NK-92 treated with Interleukin-12 subunit alpha and Interleukin-12 subunit beta, amount 100 ng/mL, for 24 hours (cell line): ENCODE measurements around the gene NCAN.
"Not testable (repeated sequence)": the region's sequence is repeated elsewhere in the genome, so short reads cannot be mapped to it uniquely, and the experiment has no call there.

ENCODE experiments used
- DNase-seq: peaks from one replicate; lab custom pipeline; 2025; lab: John Stamatoyannopoulos, UW

The NCAN gene

GRCh38 chr19:19224852-19225494, 13.2 kb downstream of the NCAN start:
- no peak for DNase-seq

GRCh38 chr19:19226204-19226603, 14.4 kb downstream of the NCAN start:
- no peak for DNase-seq

- DNase-seq, result no peak
These were observed 14.9 kb downstream of the NCAN start for GRCh38 chr19:19226663-19227062.

DNA sequence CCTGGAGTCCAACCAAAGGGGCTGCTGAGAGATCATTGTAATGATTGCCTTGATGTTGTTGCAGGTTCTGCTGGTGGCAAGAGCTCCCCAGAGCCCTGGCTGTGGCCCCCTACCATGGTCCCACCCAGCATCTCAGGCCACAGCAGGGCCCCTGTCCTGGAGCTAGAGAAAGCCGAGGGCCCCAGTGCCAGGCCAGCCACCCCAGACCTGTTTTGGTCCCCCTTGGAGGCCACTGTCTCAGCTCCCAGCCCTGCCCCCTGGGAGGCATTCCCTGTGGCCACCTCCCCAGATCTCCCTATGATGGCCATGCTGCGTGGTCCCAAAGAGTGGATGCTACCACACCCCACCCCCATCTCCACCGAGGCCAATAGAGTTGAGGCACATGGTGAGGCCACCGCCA, 15.5 kb downstream of the NCAN start:
- DNase-seq, result no peak

DNA sequence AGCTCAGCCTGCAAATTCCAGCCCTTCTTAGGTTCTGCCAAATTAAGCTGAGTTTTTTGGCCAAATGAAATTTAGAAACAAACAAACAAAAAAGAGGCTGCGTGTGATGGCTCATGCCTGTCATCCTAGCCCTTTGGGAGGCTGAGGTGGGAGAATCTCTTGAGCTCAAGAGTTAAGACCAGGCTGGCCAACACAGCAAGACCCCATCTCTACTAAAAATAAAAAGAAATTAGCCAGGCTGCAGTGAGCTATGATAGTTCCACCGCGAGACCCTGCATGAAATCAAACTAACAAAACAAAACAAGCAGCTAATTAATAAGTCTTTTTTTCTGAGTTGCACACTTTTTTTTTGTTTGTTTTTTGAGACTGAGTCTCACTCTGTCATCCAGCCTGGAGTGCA, 17.9 kb downstream of the NCAN start:
- DNase-seq, result no peak

GRCh38 chr19:19230999-19231398, 19.2 kb downstream of the NCAN start:
- no peak for DNase-seq

GRCh38 chr19:19232261-19232721, 20.5 kb downstream of the NCAN start:
- no peak for DNase-seq

GRCh38 chr19:19234220-19234816, 22.6 kb downstream of the NCAN start:
- no peak for DNase-seq

DNA sequence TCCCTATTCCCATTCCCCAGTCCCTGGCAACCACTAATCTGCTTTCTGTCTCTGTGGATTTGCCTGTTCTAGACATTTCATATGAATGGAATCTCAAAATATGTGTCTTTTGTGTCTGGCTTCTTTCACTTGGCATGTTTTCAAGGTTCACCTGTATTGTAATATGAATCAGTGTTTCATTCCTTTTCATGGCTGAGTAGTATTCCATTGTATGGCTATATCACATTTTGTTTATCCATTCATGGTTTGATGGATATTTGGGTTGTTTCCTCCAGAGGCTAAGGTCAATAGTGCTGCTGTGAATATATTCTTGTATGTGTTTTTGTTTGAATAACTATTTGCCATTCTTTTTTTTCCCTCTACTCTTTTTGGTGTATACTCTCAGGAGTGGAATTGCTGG, 24.4 kb downstream of the NCAN start:
- DNase-seq, result no peak

- DNase-seq, result no peak
These were observed 26.6 kb downstream of the NCAN start for GRCh38 chr19:19238126-19238894.

DNA sequence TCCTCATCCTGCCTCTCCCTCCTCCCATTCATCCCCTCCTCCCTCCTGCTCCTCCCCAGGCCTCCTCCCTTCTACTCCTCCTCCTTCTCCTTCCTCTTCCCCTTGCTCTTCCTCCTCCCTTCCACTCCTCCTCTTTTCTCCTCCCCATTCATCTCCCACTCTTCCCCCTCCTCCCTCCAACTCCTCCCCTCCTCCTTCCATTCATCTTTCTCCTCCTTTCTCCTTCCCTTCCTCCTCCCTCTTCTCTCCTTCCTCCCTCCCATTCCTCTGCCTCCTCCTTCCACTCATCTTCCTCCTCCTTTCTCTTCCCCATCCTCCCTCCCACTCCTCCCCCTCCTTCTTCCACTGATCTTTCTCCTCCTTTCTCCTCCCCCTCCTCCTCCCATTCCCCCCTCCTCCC, 27.9 kb downstream of the NCAN start:
- no peak for DNase-seq

DNA sequence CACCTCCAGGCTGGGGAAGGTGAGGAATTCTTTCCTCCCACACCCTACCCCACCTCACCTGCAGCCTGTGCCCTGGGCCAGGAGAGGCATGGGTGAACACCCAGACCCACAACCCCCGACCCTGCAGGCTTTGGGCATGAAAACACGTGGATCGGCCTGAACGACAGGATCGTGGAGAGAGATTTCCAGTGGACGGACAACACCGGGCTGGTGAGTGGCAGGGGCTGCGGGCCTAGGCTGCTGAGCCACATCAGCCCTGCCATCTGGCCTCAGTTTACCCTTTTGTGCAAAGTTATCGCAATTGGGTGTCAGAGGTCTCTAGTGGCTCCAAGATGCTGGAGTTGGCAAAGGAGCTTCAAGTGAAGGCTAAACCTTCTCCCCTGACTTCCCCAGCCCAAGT, 28.7 kb downstream of the NCAN start:
- DNase-seq, result no peak

- no peak for DNase-seq
These were observed 38.5 kb downstream of the NCAN start for GRCh38 chr19:19250196-19250801.

- DNase-seq, result not testable (repeated sequence)
These were observed 41.7 kb downstream of the NCAN start for GRCh38 chr19:19253409-19253808.

DNA sequence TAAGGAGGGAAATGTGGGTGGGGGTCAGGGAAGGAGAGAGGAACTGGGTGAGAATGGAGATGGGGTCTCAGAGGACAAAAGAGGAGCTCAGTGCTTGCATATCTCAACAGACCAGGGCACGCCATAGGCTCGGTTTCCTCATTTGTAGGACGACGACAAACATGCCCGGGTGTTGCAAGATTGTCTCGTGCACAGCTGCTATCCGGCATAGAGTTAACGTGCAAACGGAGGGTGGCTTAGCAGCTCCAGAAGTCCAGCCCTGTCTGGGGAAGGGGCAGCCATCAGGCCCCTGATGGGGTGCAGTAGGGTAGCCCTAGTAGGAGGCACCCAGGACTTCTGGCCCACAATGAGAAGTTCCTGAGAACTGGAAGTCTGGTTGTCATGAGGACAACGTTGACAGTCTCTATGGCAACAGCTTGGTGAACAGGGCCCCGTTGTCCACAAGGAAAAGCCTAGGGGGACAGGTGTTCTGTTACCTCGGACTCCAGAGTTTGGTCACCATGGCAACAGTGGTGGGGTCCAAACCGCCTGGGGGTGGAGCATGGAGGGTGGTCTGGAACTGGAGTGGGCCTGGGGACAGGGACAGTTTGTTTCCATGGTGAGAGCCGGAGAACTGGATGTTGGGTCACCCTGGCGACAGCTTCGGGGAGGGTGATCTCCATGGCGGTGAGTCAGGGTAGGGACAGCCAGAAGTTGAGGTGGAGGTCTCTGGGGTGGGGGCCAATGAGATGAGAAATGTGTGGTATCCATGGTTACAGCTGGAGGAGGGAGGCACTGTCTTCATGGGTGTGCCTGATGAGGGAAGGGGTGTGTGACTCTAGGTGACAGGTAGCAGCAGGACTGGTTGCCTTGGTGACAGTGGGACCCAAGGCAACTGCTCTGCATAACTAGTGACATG, 44.6 kb downstream of the NCAN start:
- no peak for DNase-seq

GRCh38 chr19:19257137-19257536, 45.4 kb downstream of the NCAN start:
- no peak for DNase-seq

GRCh38 chr19:19257836-19258588, 46.3 kb downstream of the NCAN start:
- DNase-seq, result no peak

GRCh38 chr19:19258589-19259338, 47.0 kb downstream of the NCAN start:
- DNase-seq, result no peak

- DNase-seq, result no peak
These were observed 48.0 kb downstream of the NCAN start for GRCh38 chr19:19259741-19260140.
